Naive thymus-derived CD4-positive, alpha-beta T cell (primary cell): ENCODE measurements around the gene MMP23B. TPM values are rescaled to one million over a fixed set of nuclear protein-coding genes. Genes with fewer than 3 reads are reported as not detected.

Experiments used
- ATAC-seq: fragments of 150-1000 bp; cut with Tn5 transposase; 2 replicates; pipeline ENCODE4 v1.10.0; 2021; ENCODE audit warnings: mild to moderate bottlenecking, moderate library complexity
- CTCF ChIA-PET: fragments of 350-600 bp; sonication (Branson Sonifier 250); formaldehyde crosslinking; loops from one replicate; lab custom pipeline; 2021; ENCODE audit warnings: antibody characterized with exemption; lab: Charles Lee
- POLR2A ChIA-PET: fragments of 350-600 bp; sonication (Branson Sonifier 250); formaldehyde crosslinking; loops from one replicate; lab custom pipeline; 2021; ENCODE audit warnings: antibody characterized with exemption, inconsistent platforms; lab: Charles Lee
- DNase-seq, 9 donors: peaks; one replicate each; pipeline versions ENCODE4 v3.0.0 to v3.0.0-alpha.2; 2020 to 2022; ENCODE audit warnings: mixed read lengths in 1 of 9
- H3K27ac ChIP-seq: one replicate; pipeline ENCODE4 v1.7.0; 2013; ENCODE audit warnings: mild to moderate bottlenecking, low read depth, low read length, moderate library complexity
- H3K27me3 ChIP-seq, 2 donors: one replicate each; pipeline ENCODE4 v1.7.0; 2013; ENCODE audit warnings: low read length in 2 of 2, mild to moderate bottlenecking in 2 of 2, moderate library complexity in 2 of 2; ENCODE audit not compliant: control insufficient read depth in 2 of 2, insufficient read depth in 2 of 2
- H3K36me3 ChIP-seq, 3 experiments: 1 replicate in 2 of 3; 2 replicates in 1 of 3; pipeline ENCODE4 v1.7.0; 2013; ENCODE audit warnings: low read length in 3 of 3, mild to moderate bottlenecking in 3 of 3, moderate library complexity in 1 of 3; ENCODE audit not compliant: insufficient read depth in 3 of 3, control insufficient read depth in 2 of 3
- H3K4me1 ChIP-seq, 2 donors: one replicate each; pipeline ENCODE4 v1.7.0; 2013; ENCODE audit warnings: low read length in 2 of 2, mild to moderate bottlenecking in 2 of 2, moderate library complexity in 1 of 2; ENCODE audit not compliant: control insufficient read depth in 2 of 2, insufficient read depth in 2 of 2
- H3K4me3 ChIP-seq: 2 replicates; pipeline ENCODE4 v1.7.0; 2013; ENCODE audit warnings: mild to moderate bottlenecking, low read length
- H3K9me3 ChIP-seq, 3 experiments: 1 replicate in 2 of 3; 2 replicates in 1 of 3; pipeline ENCODE4 v1.7.0; 2013; ENCODE audit warnings: low read length in 3 of 3; ENCODE audit not compliant: control insufficient read depth in 2 of 3
- H3K27ac Mint-ChIP-seq, 9 donors: one replicate each; pipeline ENCODE4 v1.8.0; 2020 to 2022; ENCODE audit warnings: mixed read lengths in 9 of 9, mild to moderate bottlenecking in 8 of 9, moderate library complexity in 5 of 9, inconsistent platforms in 2 of 9
- H3K27me3 Mint-ChIP-seq, 5 donors: one replicate each; pipeline ENCODE4 v1.8.0; 2021 to 2022; ENCODE audit warnings: mixed read lengths in 5 of 5, mild to moderate bottlenecking in 1 of 5
- H3K36me3 Mint-ChIP-seq, 5 donors: one replicate each; pipeline ENCODE4 v1.8.0; 2020 to 2022; ENCODE audit warnings: mixed read lengths in 5 of 5, mild to moderate bottlenecking in 3 of 5, inconsistent platforms in 1 of 5
- H3K4me1 Mint-ChIP-seq, 7 donors: one replicate each; pipeline ENCODE4 v1.8.0; 2020 to 2022; ENCODE audit warnings: mixed read lengths in 7 of 7, mild to moderate bottlenecking in 3 of 7, inconsistent platforms in 1 of 7
- H3K4me3 Mint-ChIP-seq, 10 donors: one replicate each; pipeline ENCODE4 v1.8.0; 2020 to 2022; ENCODE audit warnings: mild to moderate bottlenecking in 10 of 10, mixed read lengths in 10 of 10, moderate library complexity in 6 of 10, inconsistent platforms in 2 of 10
- H3K9me3 Mint-ChIP-seq, 11 donors: one replicate each; pipeline ENCODE4 v1.8.0; 2020 to 2022; ENCODE audit warnings: mixed read lengths in 11 of 11, mild to moderate bottlenecking in 4 of 11, inconsistent platforms in 1 of 11, moderate library complexity in 1 of 11
- intact Hi-C, 2 donors: fragments of 100-400 bp; cut with micrococcal nuclease; formaldehyde crosslinking; loops; one replicate each; pipeline ENCODE4 v1.15.1; 2023
- polyA plus RNA-seq, 2 donors: library from polyadenylated mRNA; unstranded; fragments of 300-500 nt; fragmentation: Illumina TruSeq; gene quantifications; one replicate each; pipeline ENCODE4 v1.2.3, GENCODE V29; 2021
- total RNA-seq, 6 experiments: library from RNA in 5 of 6; stranded (reverse) in 5 of 6; gene quantifications; 1 replicate in 5 of 6; 2 replicates in 1 of 6; pipeline ENCODE4 v1.2.3 and lab custom pipeline; 2021 to 2026

Gene MMP23B
- total and polyA plus RNA-seq, 7 experiments from 2014 or later, result 2.7 to 12.8 (median 4.2) TPM; not detected in 2

DNA sequence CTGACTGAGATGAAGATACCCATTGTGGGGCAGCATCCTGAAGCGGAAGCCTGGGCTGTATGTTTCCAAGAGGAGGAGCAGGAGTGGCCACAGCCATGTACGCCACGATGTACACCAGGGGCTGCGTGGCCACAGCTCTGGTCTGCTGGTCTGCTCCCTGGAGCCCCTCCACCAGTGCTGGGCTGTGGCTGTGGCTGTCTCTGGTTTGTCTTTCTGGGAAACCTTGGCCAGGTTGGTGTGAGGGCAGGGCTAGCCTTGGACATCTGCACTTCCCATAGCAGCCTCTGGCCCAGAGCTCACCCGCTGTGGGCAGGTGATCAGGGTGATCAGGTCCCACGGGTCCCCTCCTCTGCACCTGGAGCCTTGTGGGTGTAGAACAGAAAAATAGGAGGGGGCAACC is 14.0 kb upstream of the MMP23B start:
- intact Hi-C loops, result loop anchor here in 1 of 2 donors (10.0 kb wide), 2 partner anchors 213 to 503 kb away; partner anchors contain the start of genes C1orf159 and MRPL20
- Histone ChIP-seq H3K4me3 (no peak overlapping the region), H3K9me3 (no peaks in the 10 kb centered on the region), H3K27ac (no peak overlapping the region), H3K36me3 (peaks cover 0 to 3% (median 0%) of the 10 kb centered on the region in 3 experiments), H3K4me1 (peaks cover 15 to 21% of the 10 kb centered on the region in 2 donors), H3K27me3 (no peaks in the 10 kb centered on the region)
- DNase-seq (no peak), ATAC-seq (no peak)
- peaks cover 0 to 4% (median 0%) of the 10 kb centered on the region in 5 donors for H3K36me3 Mint-ChIP-seq
- no peaks in the 10 kb centered on the region for H3K27me3 Mint-ChIP-seq
- ChIA-PET CTCF (interaction anchor here (1.3 kb wide), 1 partner anchor 12 kb away, joined by 3 read pairs; no protein-coding TSS in a partner anchor), POLR2A (interaction anchor here (1.2 kb wide), 1 partner anchor 12 kb away, joined by 5 read pairs; no protein-coding TSS in a partner anchor)
- peaks cover 0 to 7% (median 0%) of the 10 kb centered on the region in 11 donors for H3K9me3 Mint-ChIP-seq
- peak overlapping the region in 9 of 10 donors; percentile 62 to 88 (median 80) for H3K4me3 Mint-ChIP-seq
- peak overlapping the region in 1 of 9 donors; percentile 76 for H3K27ac Mint-ChIP-seq
- H3K4me1 Mint-ChIP-seq, result peaks cover 12 to 39% (median 26%) of the 10 kb centered on the region in 7 donors

DNA sequence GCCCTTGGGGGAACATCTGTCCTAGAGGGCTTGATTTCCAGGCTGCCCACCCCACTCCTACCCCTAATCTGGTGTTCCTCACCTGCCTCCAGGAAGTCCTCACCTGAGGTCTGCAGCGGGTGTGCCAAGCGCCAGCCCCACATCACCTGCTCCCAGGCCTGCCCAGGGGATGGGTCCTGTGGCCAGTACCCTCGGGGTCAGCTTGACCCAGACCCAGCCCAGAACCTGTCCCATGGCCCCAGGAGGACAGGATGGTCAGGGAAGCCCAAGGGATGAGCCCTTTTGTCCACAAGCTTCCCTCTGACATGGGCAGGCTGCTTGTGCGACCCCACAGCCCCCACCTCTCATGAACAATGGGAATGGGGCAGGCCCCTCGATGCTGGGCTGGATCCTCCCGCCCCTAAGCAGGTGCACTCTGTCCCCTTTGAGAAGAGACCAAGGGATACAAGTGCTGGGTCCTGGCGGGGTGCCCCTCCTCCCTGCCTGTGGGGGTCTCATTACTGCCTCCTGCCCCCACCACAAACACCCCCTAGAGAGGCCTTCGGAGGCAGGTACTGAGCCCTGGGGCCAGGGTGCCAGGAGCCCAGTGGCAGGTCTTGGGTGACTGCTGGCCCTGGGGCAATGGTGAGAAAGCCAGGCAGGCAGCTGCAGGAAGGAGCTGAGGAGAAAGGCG is 13.4 kb upstream of the MMP23B start:
- peaks cover 0 to 3% (median 0%) of the 10 kb centered on the region in 3 experiments for H3K36me3 ChIP-seq
- no peaks in the 10 kb centered on the region for H3K27me3 ChIP-seq
- POLR2A ChIA-PET, result interaction anchor here (0.9 to 2.2 kb wide), 2 partner anchors 11 to 12 kb away, joined by 4 to 12 read pairs; no protein-coding TSS in a partner anchor
- peaks cover 15 to 21% of the 10 kb centered on the region in 2 donors for H3K4me1 ChIP-seq
- no peak overlapping the region for H3K4me3 ChIP-seq
- DNase-seq, result no peak
- H3K9me3 ChIP-seq, result no peaks in the 10 kb centered on the region
- ATAC-seq, result no peak
- intact Hi-C loops, result loop anchor here in 1 of 2 donors (10.0 kb wide), 2 partner anchors 214 to 504 kb away; partner anchors contain the start of genes C1orf159 and MRPL20
- CTCF ChIA-PET, result interaction anchor here (1.3 kb wide), 1 partner anchor 12 kb away, joined by 3 read pairs; no protein-coding TSS in a partner anchor
- Mint-ChIP-seq H3K27ac (no peak overlapping the region), H3K4me1 (peaks cover 10 to 38% (median 24%) of the 10 kb centered on the region in 7 donors), H3K9me3 (peaks cover 0 to 7% (median 0%) of the 10 kb centered on the region in 11 donors), H3K27me3 (no peaks in the 10 kb centered on the region), H3K4me3 (no peak overlapping the region), H3K36me3 (peaks cover 0 to 3% (median 0%) of the 10 kb centered on the region in 5 donors)
- no peak overlapping the region for H3K27ac ChIP-seq

DNA sequence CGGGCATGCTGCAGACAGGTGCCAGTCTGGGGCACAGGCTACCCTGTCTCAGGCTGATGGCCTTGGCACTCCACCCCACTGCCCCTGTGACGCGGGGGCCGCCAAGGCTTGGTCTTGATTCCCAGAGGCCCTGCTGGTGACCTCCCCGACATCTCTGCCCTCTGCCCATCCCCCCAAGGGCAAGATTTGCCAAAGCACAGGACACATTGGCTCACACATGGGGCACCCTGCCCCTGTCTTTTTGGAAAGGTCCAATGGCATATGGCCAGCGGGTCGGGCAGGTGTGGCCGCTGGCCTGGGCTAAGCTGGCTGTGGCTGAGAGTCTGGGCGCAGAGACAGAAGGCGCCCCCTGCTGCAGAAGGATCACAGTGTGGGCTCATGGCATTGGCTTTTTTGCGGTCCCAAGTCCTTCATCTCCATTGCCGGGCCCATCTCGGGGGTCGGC is 12.0 kb upstream of the MMP23B start:
- no peak overlapping the region for H3K4me3 Mint-ChIP-seq
- ATAC-seq (no peak), DNase-seq (no peak)
- intact Hi-C loops, result loop anchor here in 1 of 2 donors (10.0 kb wide), 2 partner anchors 215 to 505 kb away; partner anchors contain the start of genes C1orf159 and MRPL20
- ChIA-PET CTCF (no interaction called here), POLR2A (interaction anchor here (2.2 kb wide), 1 partner anchor 9 kb away, joined by 12 read pairs; no protein-coding TSS in a partner anchor)
- Histone ChIP-seq H3K27me3 (no peaks in the 10 kb centered on the region), H3K4me3 (no peak overlapping the region), H3K9me3 (no peaks in the 10 kb centered on the region), H3K36me3 (peaks cover 0 to 3% (median 0%) of the 10 kb centered on the region in 3 experiments), H3K27ac (no peak overlapping the region), H3K4me1 (peaks cover 8 to 9% of the 10 kb centered on the region in 2 donors)
- H3K36me3 Mint-ChIP-seq, result no peaks in the 10 kb centered on the region
- no peaks in the 10 kb centered on the region for H3K27me3 Mint-ChIP-seq
- peaks cover 0 to 3% (median 0%) of the 10 kb centered on the region in 11 donors for H3K9me3 Mint-ChIP-seq
- peaks cover 0 to 24% (median 11%) of the 10 kb centered on the region in 7 donors for H3K4me1 Mint-ChIP-seq
- no peak overlapping the region for H3K27ac Mint-ChIP-seq

DNA sequence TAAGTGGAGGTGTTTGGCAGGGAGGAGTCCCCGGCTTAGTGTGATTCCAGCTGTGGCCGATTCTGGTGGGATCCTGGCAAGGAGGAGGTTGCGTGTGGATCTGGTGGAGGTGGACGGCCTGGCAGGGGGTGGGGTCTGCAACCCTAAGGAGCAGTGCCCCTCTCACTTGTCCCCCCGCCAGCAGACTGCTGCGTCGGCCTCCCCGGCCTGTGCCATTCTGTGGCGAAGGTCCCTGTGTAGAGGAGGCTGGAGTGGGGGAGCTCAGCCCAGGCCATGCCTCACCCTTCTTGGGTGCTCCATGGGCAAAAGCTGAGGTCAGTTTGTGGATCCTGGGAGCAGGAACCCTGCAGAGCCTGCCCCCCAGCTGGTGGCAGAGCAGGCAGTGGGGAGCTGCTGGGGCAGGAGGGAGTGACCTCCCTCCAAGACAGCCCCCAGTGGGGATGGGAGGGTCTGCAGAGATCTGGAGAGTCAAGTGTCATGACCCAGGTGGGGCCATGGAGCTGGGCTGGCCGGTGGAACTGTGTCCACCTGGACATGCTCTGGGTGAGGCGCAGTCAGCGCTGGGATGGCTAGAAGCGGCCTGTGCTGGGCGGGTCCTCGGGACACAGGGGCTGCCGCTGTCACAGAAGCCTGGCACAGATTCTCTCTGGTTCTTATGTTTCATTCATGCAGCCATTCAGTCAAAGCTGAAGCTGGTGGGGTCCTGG is 11.4 kb upstream of the MMP23B start:
- intact Hi-C loops, result no loop called here
- CTCF ChIA-PET, result no interaction called here

DNA sequence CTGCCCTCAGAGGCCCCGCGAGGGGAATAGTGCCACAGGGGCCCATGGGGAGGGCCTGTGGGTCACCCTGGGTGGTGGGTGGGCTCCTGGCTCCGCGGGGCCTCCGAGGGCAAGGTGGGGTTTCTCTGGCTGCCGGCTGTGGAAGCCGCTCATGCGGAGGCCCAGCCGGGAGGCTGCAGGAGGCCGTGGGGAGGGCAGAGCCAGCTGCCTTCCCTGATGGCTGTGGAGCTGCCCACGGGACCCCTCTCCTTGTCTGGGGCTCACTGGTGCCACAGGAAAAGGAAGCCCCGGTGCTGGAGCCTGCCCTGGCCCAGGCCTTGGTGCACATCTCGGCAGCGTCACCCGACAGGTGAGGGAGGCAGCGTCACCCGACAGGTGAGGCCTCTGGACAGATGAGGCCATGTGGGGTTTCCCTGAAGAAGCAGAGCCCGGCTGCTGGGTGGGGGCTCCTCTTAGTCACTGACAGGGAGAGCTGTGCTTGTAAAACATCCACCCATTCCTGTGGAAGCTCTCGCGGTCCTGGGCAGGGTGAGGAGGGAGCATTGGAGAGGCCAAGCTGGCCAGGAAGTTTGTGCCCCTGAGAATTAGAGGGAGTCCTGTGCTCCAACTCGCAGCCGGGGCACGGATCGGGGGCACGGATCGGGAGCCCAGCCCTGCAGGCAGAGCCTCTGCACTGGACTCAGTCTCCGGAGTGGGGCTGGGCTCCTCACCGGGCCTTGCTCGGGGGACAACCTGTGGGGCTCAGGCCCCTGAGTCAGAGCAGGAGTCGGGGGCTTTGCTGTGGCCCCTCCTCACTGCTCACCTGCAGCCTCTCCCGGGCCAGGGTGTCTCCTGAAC is 10.6 kb upstream of the MMP23B start:
- DNase-seq (no peak), ATAC-seq (no peak)
- Mint-ChIP-seq H3K27ac (no peak overlapping the region), H3K36me3 (no peaks in the 10 kb centered on the region), H3K27me3 (no peaks in the 10 kb centered on the region), H3K4me1 (peaks cover 0 to 29% (median 12%) of the 10 kb centered on the region in 7 donors), H3K9me3 (peaks cover 0 to 2% (median 0%) of the 10 kb centered on the region in 11 donors), H3K4me3 (no peak overlapping the region)
- Histone ChIP-seq H3K36me3 (no peaks in the 10 kb centered on the region), H3K9me3 (no peaks in the 10 kb centered on the region), H3K4me3 (no peak overlapping the region), H3K27me3 (no peaks in the 10 kb centered on the region), H3K27ac (no peak overlapping the region), H3K4me1 (peaks cover 6% of the 10 kb centered on the region in 2 donors)
- CTCF ChIA-PET, result no interaction called here
- POLR2A ChIA-PET, result interaction anchor here (1.0 kb wide), 1 partner anchor 9 kb away, joined by 3 read pairs; no protein-coding TSS in a partner anchor
- intact Hi-C loops, result no loop called here

More for the DNA sequence above, 11.4 kb upstream of the MMP23B start:
- Mint-ChIP-seq H3K27ac (no peak overlapping the region), H3K4me1 (peaks cover 0 to 26% (median 12%) of the 10 kb centered on the region in 7 donors), H3K36me3 (no peaks in the 10 kb centered on the region), H3K4me3 (no peak overlapping the region), H3K9me3 (peaks cover 0 to 2% (median 0%) of the 10 kb centered on the region in 11 donors), H3K27me3 (no peaks in the 10 kb centered on the region)
- peaks cover 0 to under 1% (median 0%) of the 10 kb centered on the region in 3 experiments for H3K36me3 ChIP-seq
- DNase-seq, result no peak
- H3K4me1 ChIP-seq, result peaks cover 8 to 9% of the 10 kb centered on the region in 2 donors
- ATAC-seq, result no peak
- POLR2A ChIA-PET, result interaction anchor here (1.0 to 2.2 kb wide), 2 partner anchors 9 kb away, joined by 3 to 12 read pairs; no protein-coding TSS in a partner anchor
- H3K27me3 ChIP-seq, result no peaks in the 10 kb centered on the region
- no peaks in the 10 kb centered on the region for H3K9me3 ChIP-seq
- no peak overlapping the region for H3K4me3 ChIP-seq
- no peak overlapping the region for H3K27ac ChIP-seq
